NB4 (cell line): Measurements from ENCODE around the gene PDCD1LG2.

Experiments
- TF ChIP-seq, protein P1 (sequence below): IDR thresholded peaks from one replicate; pipeline ENCODE4 v1.5.1; 2012; ENCODE audit warnings: low read depth, low read length
- TF ChIP-seq, protein P2 (sequence below): IDR thresholded peaks from 2 replicates; pipeline ENCODE4 v1.6.1; 2011; ENCODE audit warnings: low read depth, low read length

DNA sequence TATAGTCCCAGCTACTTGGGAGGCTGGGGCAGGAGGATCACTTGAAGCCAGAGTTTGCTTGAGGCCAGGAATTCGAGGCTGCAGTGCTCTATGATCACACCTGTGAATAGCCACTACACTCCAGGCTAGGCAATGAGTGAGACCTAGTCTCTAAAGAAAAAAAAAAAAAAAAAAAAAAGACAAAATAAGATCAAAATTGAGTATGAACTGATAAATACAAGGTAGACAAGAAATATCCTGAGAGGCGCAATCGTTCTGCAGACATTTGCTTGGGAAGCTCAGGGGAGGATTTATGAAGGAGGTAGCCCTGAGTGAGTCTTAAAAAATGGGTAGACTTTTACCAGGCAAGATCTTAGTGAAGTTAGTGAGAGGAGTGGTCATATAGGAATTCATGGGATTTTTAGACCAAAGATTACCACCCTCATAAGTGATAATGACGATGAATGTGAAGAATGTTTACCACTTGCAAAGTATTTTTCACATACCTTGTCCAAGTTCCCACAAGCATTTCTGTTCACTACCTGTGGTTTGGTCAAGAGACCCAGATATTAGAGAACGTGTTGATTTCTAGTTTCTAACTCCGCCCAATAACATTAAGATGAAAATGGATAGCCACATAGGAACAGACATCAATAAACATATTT lies 4.4 kb downstream of the PDCD1LG2 start:
- TF ChIP-seq, protein P1, sequence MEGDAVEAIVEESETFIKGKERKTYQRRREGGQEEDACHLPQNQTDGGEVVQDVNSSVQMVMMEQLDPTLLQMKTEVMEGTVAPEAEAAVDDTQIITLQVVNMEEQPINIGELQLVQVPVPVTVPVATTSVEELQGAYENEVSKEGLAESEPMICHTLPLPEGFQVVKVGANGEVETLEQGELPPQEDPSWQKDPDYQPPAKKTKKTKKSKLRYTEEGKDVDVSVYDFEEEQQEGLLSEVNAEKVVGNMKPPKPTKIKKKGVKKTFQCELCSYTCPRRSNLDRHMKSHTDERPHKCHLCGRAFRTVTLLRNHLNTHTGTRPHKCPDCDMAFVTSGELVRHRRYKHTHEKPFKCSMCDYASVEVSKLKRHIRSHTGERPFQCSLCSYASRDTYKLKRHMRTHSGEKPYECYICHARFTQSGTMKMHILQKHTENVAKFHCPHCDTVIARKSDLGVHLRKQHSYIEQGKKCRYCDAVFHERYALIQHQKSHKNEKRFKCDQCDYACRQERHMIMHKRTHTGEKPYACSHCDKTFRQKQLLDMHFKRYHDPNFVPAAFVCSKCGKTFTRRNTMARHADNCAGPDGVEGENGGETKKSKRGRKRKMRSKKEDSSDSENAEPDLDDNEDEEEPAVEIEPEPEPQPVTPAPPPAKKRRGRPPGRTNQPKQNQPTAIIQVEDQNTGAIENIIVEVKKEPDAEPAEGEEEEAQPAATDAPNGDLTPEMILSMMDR: no peak
- TF ChIP-seq, protein P2, sequence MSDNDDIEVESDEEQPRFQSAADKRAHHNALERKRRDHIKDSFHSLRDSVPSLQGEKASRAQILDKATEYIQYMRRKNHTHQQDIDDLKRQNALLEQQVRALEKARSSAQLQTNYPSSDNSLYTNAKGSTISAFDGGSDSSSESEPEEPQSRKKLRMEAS: no peak
